Keratinocyte (primary cell): Measurements from ENCODE around the gene DNAH11. TPM values are rescaled to one million over a fixed set of nuclear protein-coding genes. Genes with fewer than 3 reads are reported as not detected.

ENCODE experiments used
- DNase-seq: peaks from one replicate; pipeline ENCODE4 v3.0.0-alpha.2; 2011; ENCODE audit warnings: low read depth, missing footprints, low spot score
- FAIRE-seq: peaks from 2 replicates; lab custom pipeline; 2011; peaks lifted over from hg19 to GRCh38; lab: Jason Lieb, UNC
- H2AFZ ChIP-seq: 2 replicates; pipeline ENCODE4 v1.6.0; 2012; ENCODE audit warnings: low read length, control low read depth, inconsistent platforms; ENCODE audit not compliant: control insufficient read depth
- H3K27ac ChIP-seq: 2 replicates; pipeline ENCODE4 v1.5.1; 2011; ENCODE audit warnings: low read length; ENCODE audit not compliant: control insufficient read depth, insufficient read depth
- H3K27me3 ChIP-seq: 3 replicates; pipeline ENCODE4 v1.6.0; 2011; ENCODE audit warnings: low read length; ENCODE audit not compliant: control insufficient read depth, insufficient read depth; ENCODE audit errors: extremely low read depth
- H3K36me3 ChIP-seq, 2 experiments: 2 replicates in 1 of 2; 3 replicates in 1 of 2; pipeline ENCODE4 v1.5.1; 2011; ENCODE audit warnings: low read length in 2 of 2, mild to moderate bottlenecking in 1 of 2; ENCODE audit not compliant: control insufficient read depth in 2 of 2, insufficient read depth in 2 of 2; ENCODE audit errors: extremely low read depth in 1 of 2
- H3K4me1 ChIP-seq: 3 replicates; pipeline ENCODE4 v1.5.1; 2011; ENCODE audit warnings: low read length; ENCODE audit not compliant: control insufficient read depth, insufficient read depth; ENCODE audit errors: extremely low read depth
- H3K4me2 ChIP-seq: 3 replicates; pipeline ENCODE4 v1.6.0; 2011; ENCODE audit warnings: low read depth, low read length; ENCODE audit not compliant: control insufficient read depth, insufficient read depth; ENCODE audit errors: extremely low read depth
- H3K4me3 ChIP-seq, 3 experiments: fragments of 200-600 bp in 1 of 3; sonication (generic) in 1 of 3; 2 replicates in 2 of 3; 3 replicates in 1 of 3; pipeline ENCODE4 v1.5.1; 2011 to 2016; ENCODE audit warnings: low read length in 3 of 3, mild to moderate bottlenecking in 3 of 3, control low read depth in 2 of 3, inconsistent platforms in 1 of 3, low read depth in 1 of 3, mixed read lengths in 1 of 3, mixed run types in 1 of 3, moderate library complexity in 1 of 3; ENCODE audit not compliant: control insufficient read depth in 2 of 3, insufficient read depth in 2 of 3; ENCODE audit errors: extremely low read depth in 1 of 3
- H3K79me2 ChIP-seq: 2 replicates; pipeline ENCODE4 v1.6.0; 2012; ENCODE audit warnings: low read length; ENCODE audit not compliant: control insufficient read depth, insufficient read depth
- H3K9ac ChIP-seq: 3 replicates; pipeline ENCODE4 v1.6.0; 2011; ENCODE audit warnings: low read length; ENCODE audit not compliant: control insufficient read depth, insufficient read depth; ENCODE audit errors: extremely low read depth
- H3K9me1 ChIP-seq: 3 replicates; pipeline ENCODE4 v1.6.0; 2011; ENCODE audit warnings: low read length; ENCODE audit not compliant: control insufficient read depth, insufficient read depth; ENCODE audit errors: extremely low read depth
- H3K9me3 ChIP-seq: 2 replicates; pipeline ENCODE4 v1.5.1; 2012; ENCODE audit warnings: low read depth, low read length; ENCODE audit not compliant: control insufficient read depth
- H4K20me1 ChIP-seq: 3 replicates; pipeline ENCODE4 v1.6.0; 2011; ENCODE audit warnings: low read length; ENCODE audit not compliant: control insufficient read depth, insufficient read depth; ENCODE audit errors: extremely low read depth
- CTCF ChIP-seq, 3 experiments: IDR thresholded peaks in 1 of 3; conservative IDR thresholded peaks in 1 of 3; optimal IDR thresholded peaks in 1 of 3; 2 replicates in 2 of 3; 3 replicates in 1 of 3; pipeline versions ENCODE3 to v1.5.1; 2011; ENCODE audit warnings: low read length in 3 of 3, mild to moderate bottlenecking in 3 of 3, moderate library complexity in 2 of 3, control low read depth in 1 of 3, inconsistent platforms in 1 of 3; ENCODE audit not compliant: insufficient read depth in 2 of 3; ENCODE audit errors: extremely low read depth in 1 of 3
- EZH2 ChIP-seq: IDR thresholded peaks from one replicate; pipeline ENCODE4 v1.6.1; 2012; ENCODE audit warnings: inconsistent platforms, mild to moderate bottlenecking, low read length, moderate library complexity
- dilution Hi-C: fragments of 300-500 bp; cut with MboI; formaldehyde crosslinking; loops from one replicate; pipeline ENCODE4 v1.7.0; 2020; ENCODE audit warnings: low sequenced_read_pairs; ENCODE audit not compliant: extremely low pct_ligation_motif_present
- polyA plus RNA-seq, 5 experiments: library from polyadenylated mRNA; depleted of rRNA in 3 of 5; stranded (reverse) in 3 of 5; stranded (forward) in 1 of 5; unstranded in 1 of 5; fragments of >200 nt; gene quantifications; 1 replicate in 1 of 5; 2 replicates in 3 of 5; 3 replicates in 1 of 5; pipeline versions ENCODE4 v1.2.1 to v1.2.3, GENCODE V29; 2011 to 2012; ENCODE audit warnings: missing spikeins in 2 of 5, low read depth in 1 of 5, low replicate concordance in 1 of 5

The DNAH11 gene
- polyA plus RNA-seq, 1 donor (not counting 4 experiments of a cell fraction or from before 2014, with no cell fraction given) = 0.21 TPM

- Histone ChIP-seq H4K20me1 (no peaks in the 10 kb centered on the region), H3K9me3 (no peaks in the 10 kb centered on the region), H3K79me2 (no peaks in the 10 kb centered on the region), H3K27me3 (no peaks in the 10 kb centered on the region), H3K4me1 (no peaks in the 10 kb centered on the region), H3K4me3 (no peak overlapping the region), H3K9me1 (no peaks in the 10 kb centered on the region), H2AFZ (no peak overlapping the region), H3K4me2 (no peak overlapping the region), H3K27ac (no peak overlapping the region), H3K9ac (no peak overlapping the region), H3K36me3 (no peaks in the 10 kb centered on the region)
- dilution Hi-C loops = no loop called here
- DNase-seq = no peak
- TF ChIP-seq EZH2 (no peak), CTCF (optimal IDR thresholded peaks at IDR 0.05 in 1 of 3, IDR thresholded peaks at IDR 0.05 in 1 of 3, conservative IDR thresholded peaks at IDR 0.05 in 1 of 3; ENCODE audit: extremely low read depth in 1 of 3, insufficient read depth in 2 of 3, low read length in 3 of 3) (no peak)
- FAIRE-seq = no peak
Observed at GRCh38 chr7:21749378-21749777, 206.5 kb downstream of the DNAH11 start.

- Histone ChIP-seq H3K9ac (no peak overlapping the region), H3K4me3 (no peak overlapping the region), H3K4me1 (no peaks in the 10 kb centered on the region), H3K4me2 (no peak overlapping the region), H2AFZ (no peak overlapping the region), H3K79me2 (no peaks in the 10 kb centered on the region), H3K27me3 (no peaks in the 10 kb centered on the region), H3K36me3 (no peaks in the 10 kb centered on the region), H3K9me3 (no peaks in the 10 kb centered on the region), H3K27ac (no peak overlapping the region), H3K9me1 (no peaks in the 10 kb centered on the region), H4K20me1 (no peaks in the 10 kb centered on the region)
- no peak for DNase-seq
- TF ChIP-seq EZH2 (no peak), CTCF (optimal IDR thresholded peaks at IDR 0.05 in 1 of 3, IDR thresholded peaks at IDR 0.05 in 1 of 3, conservative IDR thresholded peaks at IDR 0.05 in 1 of 3; ENCODE audit: extremely low read depth in 1 of 3, insufficient read depth in 2 of 3, low read length in 3 of 3) (no peak)
- FAIRE-seq = no peak
- dilution Hi-C loops = no loop called here
Observed at GRCh38 chr7:21753071-21753470, 210.2 kb downstream of the DNAH11 start.
